Stimulated activated CD4-positive, alpha-beta T cell treated with anti-CD3 and anti-CD28 coated beads, Interleukin-2, amount 100 ng/mL, for 24 hours (primary cell): ENCODE results near the gene SLC2A6.
A peak's percentile ranks its signal among the peaks of the same experiment; 100 is the strongest.

Source experiments
- DNase-seq, 2 donors: peaks; one replicate each; pipeline ENCODE4 v3.0.0-alpha.2; 2020

SLC2A6 gene

GRCh38 chr9:133495327-133496293, 16.7 kb upstream of the SLC2A6 start:
- DNase-seq = no peak

- DNase-seq = no peak
Measured at GRCh38 chr9:133494636-133495326, 15.9 kb upstream of the SLC2A6 start.

GRCh38 chr9:133493845-133494540, 15.1 kb upstream of the SLC2A6 start:
- DNase-seq = no peak

- DNase-seq = no peak
Measured at GRCh38 chr9:133493428-133493827, 14.5 kb upstream of the SLC2A6 start.

GRCh38 chr9:133492061-133493021, 13.4 kb upstream of the SLC2A6 start:
- no peak for DNase-seq

GRCh38 chr9:133491656-133491925, 12.7 kb upstream of the SLC2A6 start:
- no peak for DNase-seq

GRCh38 chr9:133490865-133491655, 12.2 kb upstream of the SLC2A6 start:
- DNase-seq = no peak

GRCh38 chr9:133490201-133490681, 11.3 kb upstream of the SLC2A6 start:
- DNase-seq = no peak

- DNase-seq = no peak
Measured at GRCh38 chr9:133489253-133490190, 10.6 kb upstream of the SLC2A6 start.

GRCh38 chr9:133488686-133489252, 9.9 kb upstream of the SLC2A6 start:
- no peak for DNase-seq

GRCh38 chr9:133487331-133487725, 8.4 kb upstream of the SLC2A6 start:
- no peak for DNase-seq

GRCh38 chr9:133485531-133486260, 6.8 kb upstream of the SLC2A6 start:
- peak in 1 of 2 donors; percentile 27 for DNase-seq

GRCh38 chr9:133484671-133485437, 6.0 kb upstream of the SLC2A6 start:
- DNase-seq = no peak

GRCh38 chr9:133483611-133484010, 4.7 kb upstream of the SLC2A6 start:
- no peak for DNase-seq

GRCh38 chr9:133477992-133478850, 678 bp downstream of the SLC2A6 start:
- peak in 1 of 2 donors; percentile 19 for DNase-seq

GRCh38 chr9:133477461-133477860, 1.4 kb downstream of the SLC2A6 start:
- no peak for DNase-seq

- DNase-seq = no peak
Measured at GRCh38 chr9:133476941-133477340, 2.0 kb downstream of the SLC2A6 start.
